Thyroid gland (tissue), 4 donors: ENCODE measurements around the gene RPS21. TPM values are rescaled to one million over a fixed set of nuclear protein-coding genes. Genes with fewer than 3 reads are reported as not detected.

ENCODE experiments used
- DNase-seq, 2 donors: peaks; one replicate each; pipeline ENCODE4 v3.0.0-alpha.2; 2019
- H3K27ac ChIP-seq, 3 donors: fragments of 200-600 bp; sonication (generic); 1 replicate in 2 of 3; 2 replicates in 1 of 3; pipeline ENCODE4 v1.5.1; 2016 to 2019; ENCODE audit warnings: mild to moderate bottlenecking in 1 of 3, moderate library complexity in 1 of 3
- H3K27me3 ChIP-seq: fragments of 200-600 bp; sonication (generic); one replicate; pipeline ENCODE4 v1.5.1; 2019
- H3K36me3 ChIP-seq, 2 donors: fragments of 200-600 bp; sonication (generic); one replicate each; pipeline ENCODE4 v1.5.1; 2016 to 2019
- H3K4me1 ChIP-seq, 2 donors: fragments of 200-600 bp; sonication (generic); one replicate each; pipeline ENCODE4 v1.5.1; 2017 to 2019
- H3K4me3 ChIP-seq, 3 donors: fragments of 200-600 bp; sonication (generic); replicated peaks in 1 of 3; 1 replicate in 2 of 3; 2 replicates in 1 of 3; pipeline ENCODE4 v1.5.1; 2016; ENCODE audit warnings: mild to moderate bottlenecking in 1 of 3
- H3K9me3 ChIP-seq: fragments of 200-600 bp; sonication (generic); one replicate; pipeline ENCODE4 v1.5.1; 2017
- POLR2A ChIP-seq, 2 donors: fragments of 450-650 bp; IDR thresholded peaks; one replicate each; pipeline ENCODE4 v1.6.1; 2017; ENCODE audit warnings: antibody characterized with exemption in 2 of 2, mild to moderate bottlenecking in 2 of 2, moderate library complexity in 1 of 2
- WGBS, 2 donors: methylation state at CpG; one replicate each; pipeline ENCODE4 v1.1.5; 2017; 5-methylcytosine and 5-hydroxymethylcytosine counted together
- intact Hi-C: fragments of 100-400 bp; cut with DNase I; formaldehyde crosslinking; loops from one replicate; pipeline ENCODE4 v1.15.1; 2023
- total RNA-seq, 4 donors: library from RNA; depleted of rRNA; stranded (reverse); fragments of >200 nt; gene quantifications; one replicate each; pipeline ENCODE4 v1.2.3, GENCODE V29; 2016
- TF ChIP-seq, protein P1 (sequence below), 6 experiments: fragments of 200-600 bp in 3 of 6; fragments of 450-650 bp in 3 of 6; sonication (generic) in 3 of 6; IDR thresholded peaks; one replicate each; pipeline ENCODE4 v1.5.1; 2016 to 2019; ENCODE audit warnings: antibody characterized with exemption in 6 of 6, mild to moderate bottlenecking in 2 of 6, inconsistent platforms in 1 of 6, moderate library complexity in 1 of 6

Gene RPS21
- total RNA-seq, 4 donors from 2014 or later, result 1,818 to 3,649 (median 2,349) TPM

DNA sequence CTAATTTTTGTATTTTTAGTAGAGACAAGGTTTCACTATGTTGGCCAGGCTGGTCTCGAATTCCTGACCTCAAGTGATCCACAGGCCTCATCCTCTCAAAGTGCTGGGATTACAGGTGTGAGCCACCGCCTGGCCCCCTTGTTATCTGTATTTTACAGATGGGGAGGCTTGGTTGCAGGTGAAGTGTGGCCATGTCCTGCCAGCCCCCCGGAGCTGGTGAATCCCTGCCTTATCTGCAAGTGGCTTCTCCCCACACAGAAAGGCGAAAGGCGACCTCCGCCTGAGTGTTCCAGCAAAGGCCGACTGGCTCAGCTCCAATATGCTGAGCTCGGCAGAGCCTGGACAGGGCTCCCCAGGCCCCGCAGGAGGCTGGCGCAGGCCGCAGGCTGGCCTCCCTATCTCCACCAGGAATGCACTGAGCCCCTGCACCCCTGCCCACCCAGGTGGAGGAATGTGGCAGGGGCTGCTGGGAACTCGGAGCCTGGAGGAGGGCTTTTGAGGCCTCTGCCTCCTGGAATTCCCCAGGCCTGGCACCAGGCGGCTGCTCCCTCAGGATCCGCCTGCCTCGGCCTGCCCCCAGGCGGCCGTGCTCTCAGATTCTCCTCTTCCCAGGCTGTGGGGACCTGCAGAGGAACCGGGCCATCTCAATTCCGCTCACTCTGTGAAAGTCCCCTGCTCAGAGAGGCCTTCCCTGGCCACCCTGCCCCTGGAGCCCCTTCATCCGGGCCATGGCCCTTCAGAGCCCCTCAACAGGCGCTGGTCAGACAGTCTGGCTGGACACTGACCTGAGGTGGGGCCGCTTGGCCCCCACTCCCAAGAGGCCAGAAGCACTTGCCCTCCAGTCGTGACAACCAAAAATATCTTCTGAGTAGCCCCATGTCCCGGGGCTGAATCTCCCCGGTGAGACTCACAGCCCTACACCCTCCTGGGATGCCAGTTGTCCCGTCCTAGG lies 10.5 kb upstream of the RPS21 start:
- no peaks in the 10 kb centered on the region for H3K27me3 ChIP-seq
- intact Hi-C loops, result no loop called here
- no peaks in the 10 kb centered on the region for H3K9me3 ChIP-seq
- WGBS, 2 donors, result 55 to 63% methylated on average over 14 to 19 of the region's 26 CpGs
- H3K4me1 ChIP-seq, result peaks cover 38 to 69% of the 10 kb centered on the region in 2 donors
- no peaks in the 10 kb centered on the region for H3K36me3 ChIP-seq
- DNase-seq, result peak; percentile 70 to 73
- H3K27ac ChIP-seq, result peak overlapping the region; percentile 20 to 64 (median 32)
- TF ChIP-seq, protein P1, sequence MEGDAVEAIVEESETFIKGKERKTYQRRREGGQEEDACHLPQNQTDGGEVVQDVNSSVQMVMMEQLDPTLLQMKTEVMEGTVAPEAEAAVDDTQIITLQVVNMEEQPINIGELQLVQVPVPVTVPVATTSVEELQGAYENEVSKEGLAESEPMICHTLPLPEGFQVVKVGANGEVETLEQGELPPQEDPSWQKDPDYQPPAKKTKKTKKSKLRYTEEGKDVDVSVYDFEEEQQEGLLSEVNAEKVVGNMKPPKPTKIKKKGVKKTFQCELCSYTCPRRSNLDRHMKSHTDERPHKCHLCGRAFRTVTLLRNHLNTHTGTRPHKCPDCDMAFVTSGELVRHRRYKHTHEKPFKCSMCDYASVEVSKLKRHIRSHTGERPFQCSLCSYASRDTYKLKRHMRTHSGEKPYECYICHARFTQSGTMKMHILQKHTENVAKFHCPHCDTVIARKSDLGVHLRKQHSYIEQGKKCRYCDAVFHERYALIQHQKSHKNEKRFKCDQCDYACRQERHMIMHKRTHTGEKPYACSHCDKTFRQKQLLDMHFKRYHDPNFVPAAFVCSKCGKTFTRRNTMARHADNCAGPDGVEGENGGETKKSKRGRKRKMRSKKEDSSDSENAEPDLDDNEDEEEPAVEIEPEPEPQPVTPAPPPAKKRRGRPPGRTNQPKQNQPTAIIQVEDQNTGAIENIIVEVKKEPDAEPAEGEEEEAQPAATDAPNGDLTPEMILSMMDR (IDR thresholded peaks at IDR 0.05), result peak in 4 of 6 experiments; percentile 33 to 44 (median 42)
- TF ChIP-seq POLR2A (IDR thresholded peaks at IDR 0.05), result no peak
- no peak overlapping the region for H3K4me3 ChIP-seq

DNA sequence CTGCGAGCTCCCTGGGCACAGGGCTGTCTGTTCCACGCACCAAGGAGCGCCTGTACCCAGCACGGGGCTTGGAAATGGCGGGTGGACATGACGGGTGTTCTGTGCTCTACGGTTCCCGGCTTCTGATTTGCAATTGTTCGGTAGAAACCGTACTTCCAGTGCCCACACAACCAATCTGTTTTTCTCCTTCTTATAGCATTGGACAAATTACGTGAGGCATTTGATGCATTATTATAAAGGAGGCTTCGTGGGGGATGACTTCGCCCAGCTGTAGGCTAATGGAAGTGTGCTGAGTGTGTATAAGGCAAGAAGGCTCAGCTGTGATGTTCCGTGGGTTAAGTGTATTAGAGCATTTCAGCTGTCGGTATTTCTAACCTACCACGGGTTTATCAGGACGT lies 9.8 kb upstream of the RPS21 start:
- 78 to 79% methylated on average over 17 of the region's 17 CpGs for WGBS, 2 donors
- H3K27ac ChIP-seq, result peak overlapping the region; percentile 64 to 83 (median 74)
- H3K4me3 ChIP-seq, result no peak overlapping the region
- DNase-seq, result no peak
- TF ChIP-seq POLR2A (IDR thresholded peaks at IDR 0.05), result no peak
- TF ChIP-seq, protein P1 (IDR thresholded peaks at IDR 0.05), result no peak
- no peaks in the 10 kb centered on the region for H3K27me3 ChIP-seq
- peaks cover 37 to 66% of the 10 kb centered on the region in 2 donors for H3K4me1 ChIP-seq
- H3K9me3 ChIP-seq, result no peaks in the 10 kb centered on the region
- no peaks in the 10 kb centered on the region for H3K36me3 ChIP-seq
- intact Hi-C loops, result no loop called here

DNA sequence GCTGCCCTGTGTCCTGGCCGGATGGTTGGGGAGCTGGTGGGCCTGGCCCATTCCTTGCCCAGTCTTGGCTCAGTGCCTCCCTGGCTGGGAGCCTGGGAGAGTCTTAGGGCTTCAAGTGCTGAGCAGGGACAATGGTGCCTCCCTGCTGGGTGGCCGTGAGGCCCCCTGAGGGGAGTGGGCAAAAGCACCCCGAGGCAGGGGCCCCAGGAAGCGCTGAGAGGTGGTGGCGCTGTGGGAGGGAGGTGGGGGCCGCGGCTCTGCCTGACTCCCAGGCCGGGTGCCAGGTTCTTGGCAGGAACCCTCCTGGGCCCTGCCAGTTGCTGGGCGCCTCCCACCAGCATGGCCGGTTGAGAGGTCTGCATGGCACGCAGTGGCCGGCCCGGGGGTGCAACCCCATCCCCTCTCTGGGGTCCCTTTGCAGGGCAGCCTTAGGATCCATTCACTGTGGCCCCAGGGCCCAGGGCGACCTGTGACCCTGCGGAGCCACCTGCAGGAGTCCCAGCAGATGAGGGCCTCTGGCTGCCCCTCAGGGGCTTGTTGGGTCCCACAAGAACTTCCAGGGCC lies 9.2 kb upstream of the RPS21 start:
- Histone ChIP-seq H3K27me3 (no peaks in the 10 kb centered on the region), H3K4me1 (peaks cover 37 to 71% of the 10 kb centered on the region in 2 donors), H3K4me3 (no peak overlapping the region), H3K36me3 (no peaks in the 10 kb centered on the region), H3K27ac (peak overlapping the region; percentile 64 to 83 (median 74)), H3K9me3 (no peaks in the 10 kb centered on the region)
- WGBS, 2 donors, result 83% methylated on average over 2 of the region's 15 CpGs; no CpG with 5 or more reads in 1 of the 2 donors
- peak; percentile 89 to 90 for DNase-seq
- TF ChIP-seq, protein P1 (IDR thresholded peaks at IDR 0.05), result peak in 1 of 6 experiments; percentile 11
- TF ChIP-seq POLR2A (IDR thresholded peaks at IDR 0.05), result no peak
- intact Hi-C loops, result no loop called here

DNA sequence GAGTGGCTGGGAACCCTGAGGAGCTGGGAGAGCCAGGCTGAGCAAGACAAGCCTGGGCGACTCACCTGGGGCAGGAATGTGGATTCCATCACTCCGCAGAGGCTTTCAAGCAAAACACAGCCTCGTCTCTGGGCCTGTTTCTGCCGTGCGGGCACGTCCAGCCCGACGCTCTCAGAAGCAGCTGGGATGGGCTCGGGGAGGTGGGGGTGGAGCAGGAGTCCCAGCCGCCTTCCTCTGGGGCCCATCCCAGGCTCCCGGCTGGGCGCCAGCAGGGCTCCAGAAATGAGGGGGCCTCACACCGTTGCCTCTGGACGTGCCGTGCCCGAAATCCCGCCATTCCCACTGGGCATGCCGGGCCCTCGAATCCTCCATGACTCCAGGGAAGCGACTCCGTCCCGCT lies 8.7 kb upstream of the RPS21 start:
- peak; percentile 71 to 81 for DNase-seq
- intact Hi-C loops, result no loop called here
- Histone ChIP-seq H3K9me3 (no peaks in the 10 kb centered on the region), H3K27me3 (no peaks in the 10 kb centered on the region), H3K4me3 (no peak overlapping the region), H3K36me3 (no peaks in the 10 kb centered on the region), H3K4me1 (peaks cover 37 to 71% of the 10 kb centered on the region in 2 donors), H3K27ac (peak overlapping the region; percentile 64 to 83 (median 74))
- 23 to 86% methylated on average over 4 to 13 of the region's 22 CpGs for WGBS, 2 donors
- TF ChIP-seq POLR2A (IDR thresholded peaks at IDR 0.05), result no peak
- TF ChIP-seq, protein P1 (IDR thresholded peaks at IDR 0.05), result no peak
